ENCODE data around the gene UBE2D3.

Gene UBE2D3

GRCh38 chr4:102772738-102773340 lies 54.5 kb downstream of the UBE2D3 start:
- no peak for DNase-seq
- H3K27ac ChIP-seq (ENCODE audit: low read length), result no peak overlapping the region
- H4K20me1 ChIP-seq (ENCODE audit: insufficient read depth, low read length), result no peaks in the 10 kb centered on the region
- H3K9me2 ChIP-seq (replicated peaks; ENCODE audit: insufficient read depth, low read length), result no peaks in the 10 kb centered on the region
- H3F3A ChIP-seq (ENCODE audit: insufficient read depth, low read length), result no peaks in the 10 kb centered on the region
- H3K4me2 ChIP-seq (ENCODE audit: low read depth, low read length), result no peak overlapping the region
- H3K79me2 ChIP-seq (ENCODE audit: low read length), result no peaks in the 10 kb centered on the region
- H3K27me3 ChIP-seq (replicated peaks; ENCODE audit: insufficient read depth, low read length), result no peaks in the 10 kb centered on the region
- TF ChIP-seq EZH2 (optimal IDR thresholded peaks at IDR 0.05; ENCODE audit: low read depth, low read length) (no peak), CTCF (IDR thresholded peaks at IDR 0.05; ENCODE audit: low read length) (no peak), EZH2phosphoT487 (IDR thresholded peaks at IDR 0.05; ENCODE audit: low read length) (no peak)
- H3K9ac ChIP-seq (ENCODE audit: low read length), result no peak overlapping the region
- no peaks in the 10 kb centered on the region for H3K36me3 ChIP-seq (replicated peaks; ENCODE audit: insufficient read depth, low read length)
- H3K4me1 ChIP-seq (ENCODE audit: low read length), result no peaks in the 10 kb centered on the region
- no peak overlapping the region for H2AFZ ChIP-seq (ENCODE audit: low read length)
- no peak overlapping the region for H3K4me3 ChIP-seq (ENCODE audit: low read length)
- no peaks in the 10 kb centered on the region for H3K9me3 ChIP-seq (replicated peaks; ENCODE audit: insufficient read depth, low read length)

- TF ChIP-seq CTCF (IDR thresholded peaks at IDR 0.05; ENCODE audit: low read length), result no peak
- no peak for TF ChIP-seq EZH2phosphoT487 (IDR thresholded peaks at IDR 0.05; ENCODE audit: low read length)
- TF ChIP-seq EZH2 (optimal IDR thresholded peaks at IDR 0.05; ENCODE audit: low read depth, low read length), result no peak
- Histone ChIP-seq H2AFZ (ENCODE audit: low read length) (no peak overlapping the region), H3K27me3 (replicated peaks; ENCODE audit: insufficient read depth, low read length) (no peaks in the 10 kb centered on the region), H3K9ac (ENCODE audit: low read length) (no peak overlapping the region), H3K4me3 (ENCODE audit: low read length) (no peak overlapping the region), H4K20me1 (ENCODE audit: insufficient read depth, low read length) (no peaks in the 10 kb centered on the region), H3K27ac (ENCODE audit: low read length) (no peak overlapping the region), H3K4me2 (ENCODE audit: low read depth, low read length) (no peak overlapping the region), H3K79me2 (ENCODE audit: low read length) (peaks cover 6% of the 10 kb centered on the region), H3K4me1 (ENCODE audit: low read length) (peaks cover 4% of the 10 kb centered on the region), H3K9me2 (replicated peaks; ENCODE audit: insufficient read depth, low read length) (no peaks in the 10 kb centered on the region), H3K9me3 (replicated peaks; ENCODE audit: insufficient read depth, low read length) (no peaks in the 10 kb centered on the region), H3K36me3 (replicated peaks; ENCODE audit: insufficient read depth, low read length) (no peaks in the 10 kb centered on the region), H3F3A (ENCODE audit: insufficient read depth, low read length) (no peaks in the 10 kb centered on the region)
- no peak for DNase-seq
Observed at GRCh38 chr4:102764901-102765300, 62.5 kb downstream of the UBE2D3 start.

- H3K9ac ChIP-seq (ENCODE audit: low read length), result no peak overlapping the region
- peak overlapping the region; percentile 91 for H3K4me2 ChIP-seq (ENCODE audit: low read depth, low read length)
- peaks cover 36% of the 10 kb centered on the region for H3K79me2 ChIP-seq (ENCODE audit: low read length)
- no peak for DNase-seq
- H3K4me3 ChIP-seq (ENCODE audit: low read length), result peak overlapping the region; percentile 89; the same call in 1 of the 2 replicates
- no peaks in the 10 kb centered on the region for H3F3A ChIP-seq (ENCODE audit: insufficient read depth, low read length)
- no peaks in the 10 kb centered on the region for H3K9me2 ChIP-seq (replicated peaks; ENCODE audit: insufficient read depth, low read length)
- no peak overlapping the region for H3K27ac ChIP-seq (ENCODE audit: low read length)
- TF ChIP-seq EZH2phosphoT487 (IDR thresholded peaks at IDR 0.05; ENCODE audit: low read length) (no peak), CTCF (IDR thresholded peaks at IDR 0.05; ENCODE audit: low read length) (no peak), EZH2 (optimal IDR thresholded peaks at IDR 0.05; ENCODE audit: low read depth, low read length) (no peak)
- H2AFZ ChIP-seq (ENCODE audit: low read length), result peak overlapping the region; percentile 80; the same call in 1 of the 2 replicates
- no peaks in the 10 kb centered on the region for H3K36me3 ChIP-seq (replicated peaks; ENCODE audit: insufficient read depth, low read length)
- no peaks in the 10 kb centered on the region for H4K20me1 ChIP-seq (ENCODE audit: insufficient read depth, low read length)
- no peaks in the 10 kb centered on the region for H3K9me3 ChIP-seq (replicated peaks; ENCODE audit: insufficient read depth, low read length)
- H3K27me3 ChIP-seq (replicated peaks; ENCODE audit: insufficient read depth, low read length), result no peaks in the 10 kb centered on the region
- H3K4me1 ChIP-seq (ENCODE audit: low read length), result peaks cover 11% of the 10 kb centered on the region
Observed at GRCh38 chr4:102761906-102762305, 65.4 kb downstream of the UBE2D3 start.
